HG03045 (cell line): ENCODE measurements around the gene FGF22.
A peak's percentile ranks its signal among the peaks of the same experiment; 100 is the strongest.
"Not testable (repeated sequence)": the region's sequence is repeated elsewhere in the genome, so short reads cannot be mapped to it uniquely, and the experiment has no call there.

Source experiments
- ATAC-seq: cut with Tn5 transposase; IDR thresholded peaks from one replicate; pipeline ENCODE4 v1.9.1; 2021; ENCODE audit warnings: mild to moderate bottlenecking, moderate library complexity; ENCODE audit not compliant: unreplicated experiment

FGF22 gene

DNA sequence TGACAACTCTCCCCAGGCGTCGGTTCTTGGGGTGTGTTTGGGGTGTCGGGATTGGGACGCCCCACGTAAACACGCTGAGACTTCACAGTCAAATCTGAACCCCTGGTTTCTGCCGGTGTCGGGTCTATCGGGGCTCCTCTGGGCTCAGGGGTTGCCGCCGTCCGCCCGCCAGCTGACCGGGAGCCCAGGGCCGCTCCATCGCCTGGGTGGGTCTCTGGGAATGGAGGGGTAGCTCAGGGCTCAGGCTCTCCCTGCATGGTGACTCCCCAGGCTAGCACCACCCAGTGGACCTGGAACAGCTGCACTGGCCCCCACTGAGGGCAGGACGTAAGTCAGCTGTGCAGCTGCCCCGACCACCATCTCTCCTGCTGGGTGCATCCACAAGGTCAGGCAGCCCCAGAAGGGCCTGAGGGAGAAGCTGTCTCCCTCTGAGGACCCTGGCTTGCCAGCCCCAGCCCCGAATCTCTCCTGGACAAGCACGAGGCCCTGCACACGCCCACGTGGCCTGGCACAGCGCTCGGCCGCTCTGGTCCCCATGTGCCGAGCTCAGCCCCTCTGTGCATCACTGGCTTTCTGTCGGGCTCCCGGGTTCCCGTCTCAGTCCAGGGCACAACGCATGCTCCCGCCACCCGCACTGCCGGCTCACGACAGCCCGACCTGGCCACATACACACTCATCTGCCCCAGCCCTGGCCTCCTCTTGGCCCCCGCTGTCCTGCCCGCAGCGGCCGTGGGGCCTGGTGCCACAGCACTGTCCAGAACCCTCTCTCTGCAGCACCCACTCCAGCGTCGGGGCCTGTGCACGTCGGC is 17.3 kb downstream of the FGF22 start:
- ATAC-seq = no peak

DNA sequence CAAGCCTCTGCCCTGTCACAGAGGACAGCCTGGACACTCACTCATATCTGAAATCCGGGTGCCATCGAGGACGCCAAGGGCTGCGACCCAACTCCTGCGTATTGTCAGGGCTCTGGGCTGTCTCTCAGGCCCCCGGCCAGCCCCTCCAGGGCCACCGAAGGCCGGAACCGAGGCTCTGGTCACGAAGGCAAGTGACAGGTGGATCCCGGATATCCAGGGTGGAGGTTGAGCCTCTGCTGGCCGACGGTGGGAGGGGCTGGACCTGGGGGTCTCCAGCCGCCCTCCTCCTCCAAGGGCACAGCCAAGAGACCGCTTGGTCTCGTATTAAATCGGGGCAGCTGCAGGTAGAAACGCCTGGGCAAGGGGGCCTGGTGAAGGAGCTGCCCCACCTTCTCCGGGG is 17.9 kb downstream of the FGF22 start:
- no peak for ATAC-seq

GRCh38 chr19:658059-658839 is 18.6 kb downstream of the FGF22 start:
- no peak for ATAC-seq

DNA sequence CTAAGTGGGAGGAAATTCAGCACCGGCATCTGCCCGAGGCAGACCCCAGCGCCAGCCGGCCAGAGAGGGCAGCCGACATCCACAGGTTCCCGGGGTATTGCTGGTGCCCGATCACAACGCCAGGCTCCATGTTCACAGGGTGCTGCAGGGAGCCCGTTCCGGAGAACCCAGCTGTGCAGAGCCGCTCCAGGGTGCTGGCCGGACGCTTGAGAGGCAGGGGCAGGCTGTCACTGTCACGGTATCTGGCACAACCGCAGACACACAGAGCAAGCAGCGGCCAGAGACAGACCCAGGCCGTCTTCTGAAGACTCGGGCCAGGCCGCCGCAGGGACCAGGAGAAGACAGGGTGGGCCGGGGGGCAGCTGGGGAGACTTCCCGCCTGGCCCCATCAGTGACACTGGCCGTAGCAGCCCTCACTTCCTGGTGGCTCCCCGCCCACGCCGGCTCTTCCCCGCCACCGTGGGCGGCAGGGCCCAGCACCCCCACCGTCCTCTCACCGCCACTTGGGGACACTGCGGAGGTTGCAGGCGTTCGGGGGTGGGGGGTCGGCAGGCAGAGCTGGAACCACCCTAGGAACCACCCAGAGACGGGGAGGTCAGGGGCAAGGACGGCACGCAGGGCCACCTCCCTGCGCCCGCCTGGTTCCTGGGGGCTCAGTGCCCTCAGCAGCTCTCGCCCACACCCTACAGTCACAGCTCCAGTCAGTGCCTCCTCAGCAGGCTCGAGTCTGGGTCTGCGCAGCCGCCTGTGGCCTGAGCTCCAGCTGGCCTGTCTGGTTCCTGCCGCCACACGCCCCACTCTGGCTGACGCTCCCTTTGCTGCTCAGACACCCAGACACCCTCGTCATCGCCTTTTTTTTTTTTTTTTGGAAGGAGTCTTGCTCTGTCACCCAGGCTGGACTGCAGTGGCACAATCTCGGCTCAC is 19.5 kb downstream of the FGF22 start:
- no peak for ATAC-seq

DNA sequence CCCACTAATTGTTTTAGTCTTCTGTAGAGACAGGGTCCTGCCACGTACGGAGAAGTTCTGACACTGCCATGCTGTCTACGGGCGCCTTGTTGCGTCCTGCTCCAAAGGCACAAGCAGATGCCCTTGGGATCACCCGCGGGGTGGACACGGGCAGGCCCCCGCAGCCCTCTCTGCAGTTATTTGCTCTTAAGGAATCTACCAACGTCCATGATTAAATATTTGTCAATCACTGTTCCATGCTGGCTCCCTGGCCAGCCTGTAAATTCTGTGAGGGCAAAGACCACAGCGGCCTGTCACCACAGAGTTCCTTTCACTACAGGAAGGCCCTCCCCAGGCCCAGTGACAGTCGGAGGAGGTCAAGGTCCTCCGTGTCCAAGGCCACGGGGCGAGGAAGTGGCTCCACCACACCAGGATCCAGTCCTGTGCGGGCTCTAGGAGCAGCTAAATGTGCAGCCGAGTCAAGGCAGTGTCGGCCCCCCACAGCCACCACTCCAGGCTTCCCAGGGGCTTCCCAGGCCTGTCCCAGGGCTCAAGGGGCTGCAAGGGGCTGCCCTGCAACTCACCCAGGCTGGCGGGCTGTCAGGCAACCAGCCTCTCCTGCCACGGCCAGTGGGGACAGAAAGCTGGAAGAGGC is 21.2 kb downstream of the FGF22 start:
- ATAC-seq = no peak

GRCh38 chr19:661427-662196 is 21.9 kb downstream of the FGF22 start:
- no peak for ATAC-seq

- ATAC-seq = peak; percentile 14
Observed at GRCh38 chr19:662207-662961, 22.7 kb downstream of the FGF22 start.

DNA sequence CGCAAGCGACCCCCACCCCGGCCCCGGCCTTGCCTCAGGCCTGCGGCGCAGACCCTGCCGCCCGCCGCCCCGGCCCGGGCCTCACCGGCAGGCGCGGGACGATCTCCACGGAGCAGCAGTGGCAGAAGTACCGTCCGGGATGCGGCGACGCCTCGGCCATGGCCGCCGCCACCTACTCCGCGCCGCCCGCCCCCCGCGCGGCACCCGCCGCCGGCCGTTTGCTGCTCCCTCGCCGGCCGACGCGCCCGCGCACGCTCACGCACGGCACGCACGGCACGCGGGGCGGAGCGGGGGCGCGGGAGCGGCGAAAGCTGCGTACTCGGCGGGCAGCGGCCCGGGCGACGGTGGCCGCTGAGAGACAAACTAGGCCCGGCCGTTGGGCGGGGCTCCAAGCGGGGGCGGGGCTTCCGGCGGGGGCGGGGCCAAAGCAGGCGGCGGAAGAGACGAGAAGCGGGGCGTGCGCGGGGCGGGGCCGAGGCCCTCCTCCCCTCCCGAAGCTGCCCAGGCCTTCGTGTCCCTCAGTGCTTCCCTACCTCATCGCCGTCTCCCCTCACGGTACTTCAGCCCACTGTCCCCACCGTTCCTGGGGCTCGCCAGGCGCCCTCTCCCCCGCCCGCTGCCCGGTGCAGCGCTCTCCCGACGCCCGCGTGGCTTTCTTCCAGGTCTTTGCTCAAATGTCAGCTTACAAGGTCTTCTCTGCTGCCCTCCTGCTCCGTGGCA is 23.4 kb downstream of the FGF22 start, which contains the start of gene RNF126:
Gene RNF126, minus strand, starts transcription at position 253 of the 720 bp plus-strand sequence. Its CDS starts 93 bp downstream, at position 160.
- peak; percentile 57 for ATAC-seq

DNA sequence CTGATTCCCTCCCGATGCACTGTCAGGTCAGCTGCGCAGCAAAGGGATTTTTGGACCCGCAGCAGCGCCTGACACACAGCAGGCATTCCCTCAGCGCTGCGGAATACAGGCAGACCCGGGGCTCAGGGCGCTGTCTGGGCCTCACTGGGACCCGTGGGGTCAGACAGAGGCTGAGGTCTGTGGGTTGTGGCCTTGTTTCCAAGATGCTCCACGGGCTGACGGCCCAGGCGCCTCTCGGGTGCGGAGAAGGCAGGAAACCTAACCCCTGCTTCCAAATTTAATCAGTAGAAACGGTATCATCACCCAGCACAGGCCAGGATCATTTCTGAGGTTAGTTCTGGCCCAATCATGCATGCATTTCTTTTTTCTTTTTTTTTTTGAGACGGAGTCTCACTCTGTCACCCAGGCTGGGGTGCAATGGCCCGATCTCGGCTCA is 24.0 kb downstream of the FGF22 start:
- no peak for ATAC-seq

- ATAC-seq = no peak
Observed at GRCh38 chr19:664913-665443, 25.3 kb downstream of the FGF22 start.

- not testable (repeated sequence) for ATAC-seq
Observed at GRCh38 chr19:666985-667573, 27.4 kb downstream of the FGF22 start.

GRCh38 chr19:668675-669434 is 29.2 kb downstream of the FGF22 start:
- ATAC-seq = not testable (repeated sequence)

DNA sequence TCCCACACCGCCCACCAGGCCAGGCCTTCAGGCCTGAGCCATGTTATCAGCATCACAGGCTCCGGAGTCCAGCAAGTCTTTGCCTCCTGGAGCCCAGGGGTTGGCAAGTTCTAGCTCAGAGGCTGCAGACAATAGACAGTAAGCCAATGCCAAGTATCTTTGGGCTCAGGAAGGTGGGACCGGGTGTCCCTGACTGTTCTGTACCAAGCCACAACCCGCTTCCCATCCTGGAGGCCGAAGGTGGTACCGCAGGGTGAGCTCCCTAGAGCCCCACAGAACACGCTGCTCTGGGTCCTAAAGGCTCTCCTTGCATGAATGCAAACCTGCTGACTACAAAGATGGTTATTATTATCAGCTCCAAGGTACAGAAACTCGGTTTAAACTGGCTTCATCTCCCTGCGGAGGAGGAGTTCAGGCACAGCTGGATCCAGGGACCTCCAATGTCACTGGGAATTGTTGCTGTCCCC is 31.0 kb downstream of the FGF22 start:
- ATAC-seq = no peak

DNA sequence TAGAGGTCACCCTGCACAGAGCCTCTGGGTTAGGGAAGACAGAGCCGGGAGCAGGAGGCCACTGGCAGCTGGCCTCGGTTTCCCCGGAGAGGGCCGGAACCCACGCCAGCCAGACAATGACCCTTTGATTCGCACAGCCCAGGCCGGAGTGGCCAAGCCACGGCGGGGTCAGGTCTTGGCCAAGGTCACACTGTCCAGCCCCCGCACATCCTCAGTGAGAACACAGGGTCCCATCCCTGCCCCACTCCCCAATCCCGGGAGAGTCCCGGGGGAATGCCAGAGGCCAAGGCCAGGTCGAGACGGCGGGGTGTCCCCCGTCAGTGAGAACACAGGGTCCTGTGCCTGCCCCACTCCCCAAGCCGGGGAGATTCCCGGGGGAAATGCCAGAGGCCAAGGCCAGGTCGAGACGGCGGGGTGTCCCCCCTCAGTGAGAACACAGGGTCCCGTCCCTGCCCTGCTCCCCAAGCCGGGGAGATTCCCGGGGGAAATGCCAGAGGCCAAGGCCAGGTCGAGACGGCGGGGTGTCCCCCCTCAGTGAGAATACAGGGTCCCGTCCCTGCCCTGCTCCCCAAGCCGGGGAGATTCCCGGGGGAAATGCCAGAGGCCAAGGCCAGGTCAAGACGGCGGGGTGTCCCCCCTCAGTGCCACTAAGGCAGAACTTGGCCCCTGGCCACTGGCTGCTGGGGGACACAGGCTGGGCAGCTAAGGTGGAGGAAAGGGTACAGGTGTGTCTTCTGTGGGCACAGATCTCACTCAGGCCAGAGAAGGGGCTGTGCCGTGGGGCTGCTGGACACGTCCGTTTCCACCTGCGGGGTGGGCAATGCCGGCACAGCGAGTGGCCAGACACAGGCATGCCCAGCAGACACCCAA is 34.8 kb downstream of the FGF22 start:
- no peak for ATAC-seq

- no peak for ATAC-seq
Observed at GRCh38 chr19:676007-676338, 36.3 kb downstream of the FGF22 start.
